IPS-15b (cell line): Measurements from ENCODE around the gene RNF112.
A peak's percentile ranks its signal among the peaks of the same experiment; 100 is the strongest.

ENCODE experiments used
- H3K27me3 ChIP-seq: one replicate; pipeline ENCODE4 v1.6.1; 2013; ENCODE audit warnings: low read length; ENCODE audit not compliant: control insufficient read depth, insufficient read depth
- H3K36me3 ChIP-seq: one replicate; pipeline ENCODE4 v1.6.1; 2013; ENCODE audit warnings: low read length; ENCODE audit not compliant: control insufficient read depth, insufficient read depth
- H3K4me1 ChIP-seq: one replicate; pipeline ENCODE4 v1.6.1; 2013; ENCODE audit warnings: mild to moderate bottlenecking, low read length; ENCODE audit not compliant: control insufficient read depth, insufficient read depth
- H3K4me3 ChIP-seq: one replicate; pipeline ENCODE4 v1.5.1; 2013; ENCODE audit warnings: low read depth, low read length
- H3K9ac ChIP-seq: one replicate; pipeline ENCODE4 v1.6.1; 2013; ENCODE audit warnings: low read depth, mild to moderate bottlenecking, low read length
- H3K9me3 ChIP-seq: one replicate; pipeline ENCODE4 v1.6.1; 2013; ENCODE audit warnings: mild to moderate bottlenecking, low read length; ENCODE audit not compliant: control insufficient read depth, insufficient read depth

RNF112 gene

GRCh38 chr17:19369107-19369778 lies 41.8 kb upstream of the RNF112 start:
- no peaks in the 10 kb centered on the region for H3K27me3 ChIP-seq
- no peak overlapping the region for H3K9ac ChIP-seq
- no peaks in the 10 kb centered on the region for H3K36me3 ChIP-seq
- peaks cover 4% of the 10 kb centered on the region for H3K4me1 ChIP-seq
- H3K4me3 ChIP-seq, result no peak overlapping the region
- no peaks in the 10 kb centered on the region for H3K9me3 ChIP-seq

- Histone ChIP-seq H3K4me3 (no peak overlapping the region), H3K9me3 (no peaks in the 10 kb centered on the region), H3K27me3 (no peaks in the 10 kb centered on the region), H3K9ac (peak overlapping the region; percentile 24), H3K4me1 (peaks cover 4% of the 10 kb centered on the region), H3K36me3 (no peaks in the 10 kb centered on the region)
These were observed 41.1 kb upstream of the RNF112 start for GRCh38 chr17:19369846-19370492.

GRCh38 chr17:19370493-19370960 lies 40.5 kb upstream of the RNF112 start:
- Histone ChIP-seq H3K9ac (peak overlapping the region; percentile 24), H3K27me3 (no peaks in the 10 kb centered on the region), H3K4me3 (no peak overlapping the region), H3K36me3 (no peaks in the 10 kb centered on the region), H3K4me1 (peaks cover 4% of the 10 kb centered on the region), H3K9me3 (no peaks in the 10 kb centered on the region)

- H3K27me3 ChIP-seq, result no peaks in the 10 kb centered on the region
- no peak overlapping the region for H3K4me3 ChIP-seq
- no peaks in the 10 kb centered on the region for H3K36me3 ChIP-seq
- H3K9me3 ChIP-seq, result no peaks in the 10 kb centered on the region
- H3K4me1 ChIP-seq, result peaks cover 4% of the 10 kb centered on the region
- H3K9ac ChIP-seq, result no peak overlapping the region
These were observed 39.6 kb upstream of the RNF112 start for GRCh38 chr17:19371259-19372010.

- H3K9ac ChIP-seq, result no peak overlapping the region
- H3K36me3 ChIP-seq, result no peaks in the 10 kb centered on the region
- no peak overlapping the region for H3K4me3 ChIP-seq
- peaks cover 4% of the 10 kb centered on the region for H3K4me1 ChIP-seq
- H3K27me3 ChIP-seq, result no peaks in the 10 kb centered on the region
- no peaks in the 10 kb centered on the region for H3K9me3 ChIP-seq
These were observed 39.0 kb upstream of the RNF112 start for GRCh38 chr17:19372011-19372370.

GRCh38 chr17:19372439-19372838 lies 38.6 kb upstream of the RNF112 start:
- H3K4me1 ChIP-seq, result peaks cover 4% of the 10 kb centered on the region
- H3K27me3 ChIP-seq, result no peaks in the 10 kb centered on the region
- no peak overlapping the region for H3K9ac ChIP-seq
- H3K4me3 ChIP-seq, result no peak overlapping the region
- no peaks in the 10 kb centered on the region for H3K36me3 ChIP-seq
- no peaks in the 10 kb centered on the region for H3K9me3 ChIP-seq

- no peaks in the 10 kb centered on the region for H3K9me3 ChIP-seq
- no peaks in the 10 kb centered on the region for H3K27me3 ChIP-seq
- peaks cover 4% of the 10 kb centered on the region for H3K4me1 ChIP-seq
- H3K4me3 ChIP-seq, result no peak overlapping the region
- H3K36me3 ChIP-seq, result no peaks in the 10 kb centered on the region
- H3K9ac ChIP-seq, result no peak overlapping the region
These were observed 38.0 kb upstream of the RNF112 start for GRCh38 chr17:19372866-19373504.

- Histone ChIP-seq H3K9me3 (no peaks in the 10 kb centered on the region), H3K4me1 (peaks cover 4% of the 10 kb centered on the region), H3K27me3 (no peaks in the 10 kb centered on the region), H3K9ac (no peak overlapping the region), H3K36me3 (no peaks in the 10 kb centered on the region), H3K4me3 (no peak overlapping the region)
These were observed 36.9 kb upstream of the RNF112 start for GRCh38 chr17:19374136-19374535.

- Histone ChIP-seq H3K27me3 (no peaks in the 10 kb centered on the region), H3K36me3 (peaks cover 13% of the 10 kb centered on the region), H3K9ac (no peak overlapping the region), H3K4me1 (peaks cover 9% of the 10 kb centered on the region), H3K4me3 (no peak overlapping the region), H3K9me3 (no peaks in the 10 kb centered on the region)
These were observed 35.3 kb upstream of the RNF112 start for GRCh38 chr17:19375732-19376131.

- no peaks in the 10 kb centered on the region for H3K27me3 ChIP-seq
- H3K4me1 ChIP-seq, result peaks cover 9% of the 10 kb centered on the region
- no peak overlapping the region for H3K9ac ChIP-seq
These were observed 34.2 kb upstream of the RNF112 start for GRCh38 chr17:19376811-19377210.

GRCh38 chr17:19377602-19378415 lies 33.2 kb upstream of the RNF112 start:
- H3K36me3 ChIP-seq, result peaks cover 33% of the 10 kb centered on the region
- peaks cover 9% of the 10 kb centered on the region for H3K4me1 ChIP-seq
- no peaks in the 10 kb centered on the region for H3K27me3 ChIP-seq
- peak overlapping the region; percentile 93 for H3K4me3 ChIP-seq
- no peaks in the 10 kb centered on the region for H3K9me3 ChIP-seq
- H3K9ac ChIP-seq, result peak overlapping the region; percentile 90

More at GRCh38 chr17:19376811-19377210, 34.2 kb upstream of the RNF112 start:
- H3K9me3 ChIP-seq, result no peaks in the 10 kb centered on the region
- peaks cover 24% of the 10 kb centered on the region for H3K36me3 ChIP-seq
- peak overlapping the region; percentile 89 for H3K4me3 ChIP-seq
